GM21619 (cell line): ENCODE measurements around the gene FAM118A.
"Not testable (repeated sequence)": the region's sequence is repeated elsewhere in the genome, so short reads cannot be mapped to it uniquely, and the experiment has no call there.

Experiments used
- ATAC-seq: cut with Tn5 transposase; IDR thresholded peaks from one replicate; pipeline ENCODE4 v1.9.1; 2021; ENCODE audit not compliant: unreplicated experiment

Gene FAM118A

GRCh38 chr22:45308391-45308956 lies 1.3 kb upstream of the FAM118A start:
- ATAC-seq: no peak

- ATAC-seq: no peak
Observed at GRCh38 chr22:45308957-45309421, 745 bp upstream of the FAM118A start.

- ATAC-seq: no peak
Observed at GRCh38 chr22:45310331-45310976, 720 bp downstream of the FAM118A start.

- ATAC-seq: no peak
Observed at GRCh38 chr22:45310977-45311531, 1.3 kb downstream of the FAM118A start.

- no peak for ATAC-seq
Observed at GRCh38 chr22:45312415-45312814, 2.7 kb downstream of the FAM118A start.

- no peak for ATAC-seq
Observed at GRCh38 chr22:45312856-45313255, 3.1 kb downstream of the FAM118A start.

GRCh38 chr22:45314054-45314721 lies 4.5 kb downstream of the FAM118A start:
- ATAC-seq: no peak

- ATAC-seq: no peak
Observed at GRCh38 chr22:45314786-45315185, 5.1 kb downstream of the FAM118A start.

GRCh38 chr22:45316796-45317526 lies 7.2 kb downstream of the FAM118A start:
- ATAC-seq: no peak

GRCh38 chr22:45317551-45318167 lies 7.9 kb downstream of the FAM118A start:
- no peak for ATAC-seq

GRCh38 chr22:45318168-45318557 lies 8.4 kb downstream of the FAM118A start:
- ATAC-seq: no peak

- ATAC-seq: no peak
Observed at GRCh38 chr22:45318558-45319323, 9.0 kb downstream of the FAM118A start.

- no peak for ATAC-seq
Observed at GRCh38 chr22:45319324-45319685, 9.6 kb downstream of the FAM118A start.

- no peak for ATAC-seq
Observed at GRCh38 chr22:45320357-45320976, 10.7 kb downstream of the FAM118A start.

- ATAC-seq: no peak
Observed at GRCh38 chr22:45321827-45322226, 12.1 kb downstream of the FAM118A start.

- ATAC-seq: no peak
Observed at GRCh38 chr22:45322873-45323525, 13.3 kb downstream of the FAM118A start.

- no peak for ATAC-seq
Observed at GRCh38 chr22:45323695-45324094, 14.0 kb downstream of the FAM118A start.

GRCh38 chr22:45324311-45324711 lies 14.6 kb downstream of the FAM118A start:
- no peak for ATAC-seq

- not testable (repeated sequence) for ATAC-seq
Observed at GRCh38 chr22:45328261-45328660, 18.5 kb downstream of the FAM118A start.
